K562 (cell line): ENCODE measurements around the gene C1orf216. TPM values are rescaled to one million over a fixed set of nuclear protein-coding genes. Genes with fewer than 3 reads are reported as not detected.

ENCODE experiments used
- C11orf30 ChIP-seq: fragments of 450-650 bp; IDR thresholded peaks from 2 replicates; pipeline ENCODE4 v1.6.1; 2016; ENCODE audit warnings: low read depth, mild to moderate bottlenecking
- EHMT2 ChIP-seq: fragments of 450-650 bp; IDR thresholded peaks from 2 replicates; pipeline ENCODE4 v1.6.1; 2018; ENCODE audit warnings: antibody characterized with exemption
- FOXK2 ChIP-seq, 2 experiments: fragments of 450-650 bp; IDR thresholded peaks in 1 of 2; conservative IDR thresholded peaks in 1 of 2; 2 replicates each; pipeline ENCODE4 v1.6.1; 2016; ENCODE audit warnings: low read depth in 2 of 2, mild to moderate bottlenecking in 1 of 2
- JUN ChIP-seq, 2 experiments: sonication (generic) in 1 of 2; formaldehyde crosslinking in 1 of 2; IDR thresholded peaks; 2 replicates each; pipeline versions ENCODE4 v1.6.1 to v1.8.0; 2012 to 2022; ENCODE audit warnings: borderline replicate concordance in 2 of 2, mild to moderate bottlenecking in 2 of 2, improper control_type of control experiment in 1 of 2, low read depth in 1 of 2, low read length in 1 of 2, missing genetic modification reagents in 1 of 2
- KLF6 ChIP-seq: fragments of 250-450 bp; sonication (Bioruptor Pico); IDR thresholded peaks from 2 replicates; pipeline ENCODE4 v1.4.0; 2020; ENCODE audit warnings: mild to moderate bottlenecking, moderate library complexity, borderline replicate concordance
- NFIC ChIP-seq: fragments of 450-650 bp; IDR thresholded peaks from 2 replicates; pipeline ENCODE4 v1.6.1; 2017; ENCODE audit warnings: mild to moderate bottlenecking, inconsistent platforms
- RBM17 ChIP-seq: fragments of 200-400 bp; formaldehyde crosslinking; IDR thresholded peaks from 2 replicates; pipeline ENCODE4 v1.6.1; 2017; ENCODE audit warnings: low read depth, mild to moderate bottlenecking, low read length, borderline replicate concordance
- SLC30A9 ChIP-seq: fragments of 250-450 bp; sonication (Bioruptor Pico); IDR thresholded peaks from 2 replicates; pipeline ENCODE4 v1.8.0; 2022; ENCODE audit warnings: mild to moderate bottlenecking, moderate library complexity
- TARDBP ChIP-seq: fragments of 450-650 bp; IDR thresholded peaks from 2 replicates; pipeline ENCODE4 v1.6.1; 2016
- TEAD1 ChIP-seq, 2 experiments: fragments of 450-650 bp in 1 of 2; sonication (generic) in 1 of 2; formaldehyde crosslinking; IDR thresholded peaks; 2 replicates each; pipeline versions ENCODE4 v1.4.0 to v1.8.0; 2020 to 2022; ENCODE audit warnings: mild to moderate bottlenecking in 2 of 2, missing genetic modification reagents in 1 of 2
- ZNF592 ChIP-seq: fragments of 450-650 bp; IDR thresholded peaks from 2 replicates; pipeline ENCODE4 v1.6.1; 2017; ENCODE audit warnings: antibody characterized with exemption, mild to moderate bottlenecking
- polyA plus RNA-seq, 8 experiments: library from polyadenylated mRNA; depleted of rRNA in 4 of 8; stranded (reverse) in 5 of 8; unstranded in 3 of 8; fragments of >200 nt; fragmentation: Nextera tagmentation in 2 of 8; fragmentation: Illumina TruSeq in 1 of 8; extraction: Ambion mirVana in 2 of 8; extraction: Trizol in 1 of 8; gene quantifications; 2 replicates each; pipeline versions ENCODE4 v1.2.1 to v1.2.3, GENCODE V29; 2011 to 2014; ENCODE audit warnings: inconsistent platforms in 1 of 8, missing spikeins in 1 of 8
- total RNA-seq, 7 experiments: library from RNA; depleted of rRNA in 6 of 7; stranded (reverse); fragments of >200 nt in 6 of 7; fragmentation: Illumina TruSeq in 2 of 7; extraction: Trizol in 2 of 7; gene quantifications; 2 replicates each; pipeline versions ENCODE4 v1.2.1 to v1.2.3, GENCODE V29; 2011 to 2021; ENCODE audit warnings: low replicate concordance in 1 of 7
- TF ChIP-seq, protein P1 (sequence below): fragments of 450-650 bp; IDR thresholded peaks from 2 replicates; pipeline ENCODE4 v1.6.1; 2016
- TF ChIP-seq, protein P2 (sequence below): sonication (generic); formaldehyde crosslinking; IDR thresholded peaks from 2 replicates; pipeline ENCODE4 v1.8.0; 2022; ENCODE audit warnings: mild to moderate bottlenecking, missing genetic modification reagents
- TF ChIP-seq, protein P3 (sequence below), 2 experiments: fragments of 450-650 bp in 1 of 2; sonication (generic) in 1 of 2; formaldehyde crosslinking in 1 of 2; IDR thresholded peaks in 1 of 2; conservative IDR thresholded peaks in 1 of 2; 2 replicates each; pipeline versions ENCODE4 v1.6.1 to v1.8.1; 2016 to 2023; ENCODE audit warnings: mild to moderate bottlenecking in 2 of 2, moderate library complexity in 2 of 2, inconsistent platforms in 1 of 2, missing genetic modification reagents in 1 of 2

C1orf216 gene
- total and polyA plus RNA-seq, 9 of the 15 experiments (the other 6 are each of a cell fraction or from before 2014, with no cell fraction given), result 3.4 to 25.1 (median 15.0) TPM

DNA sequence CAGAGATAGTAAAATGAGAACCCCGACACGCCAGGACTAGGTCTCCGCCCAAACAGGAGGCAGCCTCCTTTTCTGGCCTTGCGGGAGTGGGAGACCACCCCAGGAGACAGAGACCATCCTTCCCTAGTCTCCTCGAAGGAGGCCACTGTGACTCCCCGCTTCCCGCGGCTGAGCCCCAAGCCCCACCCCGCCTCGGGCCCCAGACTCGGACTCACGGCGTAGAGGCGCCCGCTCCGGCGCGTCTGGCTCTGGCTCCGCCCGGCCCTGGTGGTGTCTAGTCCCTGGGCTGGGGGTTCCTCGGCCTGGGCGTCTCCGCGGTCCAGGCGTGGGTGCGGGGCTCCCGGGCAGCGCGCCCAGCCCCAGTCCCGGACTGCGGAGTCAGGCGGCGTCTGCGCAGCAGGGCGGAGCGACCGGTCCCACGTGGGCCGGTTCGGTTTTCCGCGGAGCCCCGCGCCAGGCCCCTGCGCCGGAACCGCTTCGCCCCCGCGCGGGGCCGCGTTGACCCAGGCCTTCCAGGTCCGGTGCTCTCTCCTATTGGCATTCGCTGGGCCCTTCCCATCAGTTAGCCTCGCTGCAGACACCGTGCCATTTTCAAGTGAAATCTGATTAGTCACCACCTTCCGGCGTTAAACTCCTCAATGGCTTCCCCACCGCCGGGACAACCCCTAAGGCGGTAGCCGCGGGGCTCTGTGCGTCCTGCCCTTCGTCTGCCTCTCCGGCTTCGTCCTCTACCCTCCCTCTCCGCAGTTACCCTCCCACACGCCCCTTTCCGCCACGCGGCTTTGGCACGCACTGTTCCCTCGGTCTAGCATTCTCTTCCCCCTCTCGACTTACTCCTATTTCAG is at the start of gene C1orf216 (continued):
- peak; percentile 96 for TF ChIP-seq ZNF592
- TF ChIP-seq C11orf30, result peak; percentile 79
- TF ChIP-seq, protein P1, sequence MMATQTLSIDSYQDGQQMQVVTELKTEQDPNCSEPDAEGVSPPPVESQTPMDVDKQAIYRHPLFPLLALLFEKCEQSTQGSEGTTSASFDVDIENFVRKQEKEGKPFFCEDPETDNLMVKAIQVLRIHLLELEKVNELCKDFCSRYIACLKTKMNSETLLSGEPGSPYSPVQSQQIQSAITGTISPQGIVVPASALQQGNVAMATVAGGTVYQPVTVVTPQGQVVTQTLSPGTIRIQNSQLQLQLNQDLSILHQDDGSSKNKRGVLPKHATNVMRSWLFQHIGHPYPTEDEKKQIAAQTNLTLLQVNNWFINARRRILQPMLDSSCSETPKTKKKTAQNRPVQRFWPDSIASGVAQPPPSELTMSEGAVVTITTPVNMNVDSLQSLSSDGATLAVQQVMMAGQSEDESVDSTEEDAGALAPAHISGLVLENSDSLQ, result 0 out of 2 replicates have a peak, but pooled peaks have one; percentile 11
- 0 out of 2 replicates have a peak, but pooled peaks have one; percentile 12 for TF ChIP-seq KLF6
- TF ChIP-seq, protein P2, sequence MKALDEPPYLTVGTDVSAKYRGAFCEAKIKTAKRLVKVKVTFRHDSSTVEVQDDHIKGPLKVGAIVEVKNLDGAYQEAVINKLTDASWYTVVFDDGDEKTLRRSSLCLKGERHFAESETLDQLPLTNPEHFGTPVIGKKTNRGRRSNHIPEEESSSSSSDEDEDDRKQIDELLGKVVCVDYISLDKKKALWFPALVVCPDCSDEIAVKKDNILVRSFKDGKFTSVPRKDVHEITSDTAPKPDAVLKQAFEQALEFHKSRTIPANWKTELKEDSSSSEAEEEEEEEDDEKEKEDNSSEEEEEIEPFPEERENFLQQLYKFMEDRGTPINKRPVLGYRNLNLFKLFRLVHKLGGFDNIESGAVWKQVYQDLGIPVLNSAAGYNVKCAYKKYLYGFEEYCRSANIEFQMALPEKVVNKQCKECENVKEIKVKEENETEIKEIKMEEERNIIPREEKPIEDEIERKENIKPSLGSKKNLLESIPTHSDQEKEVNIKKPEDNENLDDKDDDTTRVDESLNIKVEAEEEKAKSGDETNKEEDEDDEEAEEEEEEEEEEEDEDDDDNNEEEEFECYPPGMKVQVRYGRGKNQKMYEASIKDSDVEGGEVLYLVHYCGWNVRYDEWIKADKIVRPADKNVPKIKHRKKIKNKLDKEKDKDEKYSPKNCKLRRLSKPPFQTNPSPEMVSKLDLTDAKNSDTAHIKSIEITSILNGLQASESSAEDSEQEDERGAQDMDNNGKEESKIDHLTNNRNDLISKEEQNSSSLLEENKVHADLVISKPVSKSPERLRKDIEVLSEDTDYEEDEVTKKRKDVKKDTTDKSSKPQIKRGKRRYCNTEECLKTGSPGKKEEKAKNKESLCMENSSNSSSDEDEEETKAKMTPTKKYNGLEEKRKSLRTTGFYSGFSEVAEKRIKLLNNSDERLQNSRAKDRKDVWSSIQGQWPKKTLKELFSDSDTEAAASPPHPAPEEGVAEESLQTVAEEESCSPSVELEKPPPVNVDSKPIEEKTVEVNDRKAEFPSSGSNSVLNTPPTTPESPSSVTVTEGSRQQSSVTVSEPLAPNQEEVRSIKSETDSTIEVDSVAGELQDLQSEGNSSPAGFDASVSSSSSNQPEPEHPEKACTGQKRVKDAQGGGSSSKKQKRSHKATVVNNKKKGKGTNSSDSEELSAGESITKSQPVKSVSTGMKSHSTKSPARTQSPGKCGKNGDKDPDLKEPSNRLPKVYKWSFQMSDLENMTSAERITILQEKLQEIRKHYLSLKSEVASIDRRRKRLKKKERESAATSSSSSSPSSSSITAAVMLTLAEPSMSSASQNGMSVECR (CRISPR knock-in tag), result peak; percentile 89
- peak; percentile 69; the same call in 1 of the 2 replicates for TF ChIP-seq EHMT2
- peak; percentile 82; the same call in 1 of the 2 replicates for TF ChIP-seq TARDBP
- TF ChIP-seq SLC30A9 (CRISPR knock-in tag), result no peak
- TF ChIP-seq TEAD1 (CRISPR knock-in tag; IDR thresholded peaks at IDR 0.05), result peak in 1 of 2 experiments; percentile 92; a peak in 2 of 4 replicates
- TF ChIP-seq, protein P3, sequence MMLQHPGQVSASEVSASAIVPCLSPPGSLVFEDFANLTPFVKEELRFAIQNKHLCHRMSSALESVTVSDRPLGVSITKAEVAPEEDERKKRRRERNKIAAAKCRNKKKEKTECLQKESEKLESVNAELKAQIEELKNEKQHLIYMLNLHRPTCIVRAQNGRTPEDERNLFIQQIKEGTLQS (IDR thresholded peaks at IDR 0.05), result peak; percentile 28; the same call in 1 of the 2 replicates
- TF ChIP-seq, protein P3 (CRISPR knock-in tag; conservative IDR thresholded peaks at IDR 0.05), result no peak
- peak; percentile 6; the same call in 1 of the 2 replicates for TF ChIP-seq JUN (IDR thresholded peaks at IDR 0.05; ENCODE audit: borderline replicate concordance, low read depth, low read length)
- peak; percentile 93; the same call in 1 of the 2 replicates for TF ChIP-seq JUN (CRISPR knock-in tag; IDR thresholded peaks at IDR 0.05; ENCODE audit: borderline replicate concordance)
- TF ChIP-seq NFIC, result peak; percentile 39; the same call in 1 of the 2 replicates
- peak; percentile 32 to 47; a peak in 1 of 4 replicates for TF ChIP-seq FOXK2 (conservative IDR thresholded peaks at IDR 0.05 in 1 of 2, IDR thresholded peaks at IDR 0.05 in 1 of 2; ENCODE audit: low read depth in 2 of 2)
- no peak for TF ChIP-seq RBM17
